ENCODE measurements around the gene BORCS5.

BORCS5 gene

GRCh38 chr12:12436831-12437345 lies 80.0 kb downstream of the BORCS5 start:
- no peak for DNase-seq

DNA sequence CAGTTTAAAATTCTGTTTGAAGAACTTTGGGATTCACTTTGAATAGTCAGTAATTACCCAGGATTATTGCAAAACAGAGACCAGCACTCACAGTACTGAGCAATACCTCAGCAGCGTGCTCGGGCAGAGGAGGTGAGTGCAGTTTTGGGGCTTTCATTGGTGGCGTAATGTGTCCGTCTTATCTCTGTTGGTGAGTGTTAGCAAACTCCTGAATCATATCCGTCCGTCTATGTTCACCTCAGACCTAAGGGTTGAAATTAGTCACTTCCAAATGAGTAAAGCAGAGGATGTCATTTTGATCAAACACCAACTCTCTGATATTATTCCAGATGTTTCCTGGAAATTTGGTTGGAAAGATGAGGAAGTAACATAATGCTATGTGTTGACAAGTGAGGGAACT lies 82.8 kb downstream of the BORCS5 start:
- DNase-seq = no peak

GRCh38 chr12:12440784-12441428 lies 84.0 kb downstream of the BORCS5 start:
- no peak for DNase-seq

DNA sequence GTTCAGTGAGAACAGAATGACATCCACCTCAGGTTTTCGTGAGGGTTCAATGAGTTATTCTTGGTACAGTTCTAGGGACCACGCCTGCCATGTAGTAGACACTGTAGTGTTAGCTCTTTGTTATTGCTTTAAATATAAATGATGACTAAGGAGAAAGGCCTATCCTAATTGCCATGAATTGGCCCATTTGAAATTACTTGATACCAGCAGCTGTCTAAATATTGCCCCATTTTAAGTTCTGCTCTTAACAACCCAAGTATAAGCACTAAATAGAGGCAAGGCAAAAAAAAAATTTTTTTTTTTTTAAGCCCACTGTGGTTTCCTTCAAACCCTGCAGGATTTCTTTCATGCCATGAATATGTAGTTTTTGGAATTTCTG lies 84.5 kb downstream of the BORCS5 start:
- DNase-seq = no peak

DNA sequence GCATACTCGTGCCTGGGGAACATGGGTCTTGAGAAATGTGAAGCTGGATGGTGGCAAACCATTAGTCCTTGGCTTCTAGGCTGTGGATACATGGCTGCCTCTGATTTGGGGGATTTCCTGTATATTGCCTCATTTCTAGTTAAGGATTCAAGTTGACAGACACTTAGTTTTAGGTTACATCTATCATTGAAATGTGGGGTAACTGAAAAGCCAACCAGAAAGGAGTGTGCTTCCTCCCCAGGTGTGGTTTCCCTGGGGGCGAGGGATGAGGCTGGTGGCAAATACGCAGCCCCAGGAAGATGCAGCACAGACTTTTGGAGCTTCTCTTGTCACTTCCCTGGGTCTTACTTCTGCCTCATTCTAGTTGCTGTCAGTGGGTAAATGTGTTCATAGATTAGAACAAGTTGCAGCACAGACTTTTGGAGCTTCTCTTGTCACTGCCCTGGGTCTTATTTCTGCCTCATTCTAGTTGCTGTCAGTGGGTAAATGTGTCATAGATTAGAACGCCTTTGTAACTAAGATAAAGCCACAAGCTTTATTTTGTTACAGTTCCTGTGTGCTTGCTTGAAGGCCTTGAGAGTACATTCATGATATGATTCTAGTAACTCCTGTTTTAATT lies 85.1 kb downstream of the BORCS5 start:
- DNase-seq = no peak

DNA sequence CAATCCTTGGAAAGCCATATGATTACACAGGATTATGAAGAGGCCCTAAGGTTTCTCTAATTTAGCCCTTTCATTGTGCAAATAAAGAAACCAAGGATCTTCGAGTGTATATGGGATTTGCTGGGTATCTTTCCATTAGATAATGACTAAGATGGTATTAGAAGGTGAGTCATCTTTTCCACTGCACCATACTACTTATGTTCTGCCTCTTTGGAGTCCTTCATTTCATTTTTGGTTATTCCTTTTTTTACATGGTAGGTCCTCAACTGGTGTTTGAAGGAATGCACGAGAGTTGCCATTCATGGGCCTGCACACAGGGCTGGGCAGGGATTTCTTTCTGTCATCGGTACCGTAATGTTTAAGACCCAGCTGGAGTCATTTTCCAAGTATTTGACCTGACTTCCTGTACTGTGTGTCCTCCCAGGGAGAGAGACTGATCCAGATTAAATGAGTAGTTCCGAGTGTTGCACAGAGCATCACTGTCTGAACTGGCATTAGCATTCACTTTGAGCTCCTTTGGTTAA lies 85.7 kb downstream of the BORCS5 start:
- DNase-seq = no peak

GRCh38 chr12:12443431-12443878 lies 86.6 kb downstream of the BORCS5 start:
- no peak for DNase-seq

DNA sequence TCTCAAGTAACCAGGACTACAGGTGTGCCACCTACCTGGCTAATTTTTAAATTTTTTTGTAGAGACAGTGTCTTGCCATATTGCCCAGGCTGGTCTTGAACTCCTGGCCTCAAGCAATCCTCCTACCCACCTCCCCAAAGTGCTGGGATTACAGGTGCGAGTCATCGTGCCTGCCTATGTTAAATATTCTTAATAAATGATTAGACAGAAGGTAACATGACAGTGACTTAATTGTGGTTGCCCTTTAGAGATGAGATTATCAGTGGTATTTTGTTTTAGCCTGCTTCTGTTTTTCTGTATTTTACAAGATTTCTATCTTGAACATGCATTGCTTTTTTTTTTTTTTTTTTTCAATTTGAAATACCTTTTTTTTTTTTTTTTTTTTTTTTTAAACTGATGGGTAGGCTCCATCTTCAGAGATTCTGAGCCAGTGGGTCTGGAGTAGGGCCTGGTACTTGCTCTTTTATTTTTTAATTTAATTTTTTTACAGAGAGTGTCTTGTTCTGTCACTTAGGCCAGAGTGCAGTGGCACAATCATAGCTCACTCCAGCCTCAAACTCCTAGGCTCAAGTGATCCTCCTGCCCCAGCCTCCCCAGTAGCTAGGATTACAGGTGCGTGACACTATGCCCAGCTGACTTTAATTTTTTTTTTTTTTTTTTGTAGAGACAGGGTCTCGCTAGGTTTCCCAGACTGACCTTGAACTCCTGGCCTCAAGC lies 88.4 kb downstream of the BORCS5 start:
- DNase-seq = no peak

- DNase-seq = no peak
These were observed 89.0 kb downstream of the BORCS5 start for GRCh38 chr12:12445882-12446181.

DNA sequence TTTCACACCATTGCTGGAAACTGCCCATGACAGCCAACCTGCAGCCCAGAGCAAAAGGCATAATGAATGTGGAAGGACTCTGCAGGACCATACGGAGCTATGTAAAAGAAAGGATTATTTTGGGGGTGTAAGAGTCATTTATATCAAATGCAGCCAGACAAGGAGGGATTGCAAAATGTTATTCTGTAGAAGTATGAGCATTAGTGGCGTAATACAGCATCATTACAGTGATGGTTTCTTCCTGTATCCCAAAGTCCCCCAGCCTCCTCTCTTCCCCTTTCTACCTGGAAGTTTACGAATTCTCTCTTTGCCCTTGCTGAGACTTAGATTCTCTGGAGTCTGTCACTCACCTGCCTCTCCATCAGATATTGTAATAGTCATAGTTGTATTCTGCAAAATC lies 89.9 kb downstream of the BORCS5 start:
- DNase-seq = no peak

- no peak for DNase-seq
These were observed 90.4 kb downstream of the BORCS5 start for GRCh38 chr12:12447236-12447635.

DNA sequence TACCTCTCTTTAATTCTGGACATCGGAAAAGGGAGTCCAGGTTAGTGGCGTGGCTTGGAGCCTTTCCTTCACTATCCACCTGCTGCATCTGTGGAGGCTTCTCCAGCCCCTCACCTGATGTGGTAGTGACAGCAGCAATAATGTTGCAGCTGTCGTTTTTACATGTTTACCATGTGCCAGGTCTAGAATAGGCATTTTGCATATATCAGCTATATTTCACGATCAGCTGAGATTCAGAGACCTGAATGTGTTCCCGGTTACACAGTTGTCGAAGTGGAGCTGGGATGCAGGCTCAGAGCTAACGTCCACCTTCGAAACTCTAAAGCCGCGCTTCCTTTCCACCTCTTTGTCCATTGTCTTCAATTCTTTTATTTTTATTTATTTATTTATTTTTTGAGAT lies 91.0 kb downstream of the BORCS5 start:
- no peak for DNase-seq

GRCh38 chr12:12449533-12450025 lies 92.7 kb downstream of the BORCS5 start:
- no peak for DNase-seq

- no peak for DNase-seq
These were observed 93.2 kb downstream of the BORCS5 start for GRCh38 chr12:12450043-12450471.

GRCh38 chr12:12451098-12451497 lies 94.2 kb downstream of the BORCS5 start:
- no peak for DNase-seq

DNA sequence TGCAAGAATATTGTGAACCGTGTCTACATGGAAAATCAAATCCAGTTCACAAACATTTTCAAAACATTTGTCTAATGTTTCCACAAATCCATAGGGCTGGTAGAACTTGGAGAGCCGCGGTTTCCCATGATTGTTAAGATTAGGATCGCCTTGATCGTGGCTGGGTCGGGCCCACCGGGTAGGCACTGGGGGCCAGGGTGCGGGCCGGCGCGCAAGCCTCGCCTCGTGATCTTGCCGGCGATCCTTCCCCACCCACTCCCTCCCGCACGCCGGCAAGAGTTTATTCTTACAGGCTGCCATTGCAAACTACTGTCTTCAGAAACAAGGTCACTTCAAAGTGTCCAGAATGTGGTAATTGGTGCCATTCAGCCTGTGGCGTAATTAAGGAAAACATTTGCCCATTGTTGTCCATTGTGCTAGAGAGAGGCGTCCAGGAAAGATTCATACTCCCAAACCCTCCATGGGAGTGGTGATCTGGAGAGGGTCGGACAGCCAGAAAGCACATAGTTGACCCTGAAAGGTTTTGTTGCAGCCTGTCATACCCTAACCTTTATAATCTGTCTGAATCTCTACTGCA lies 95.5 kb downstream of the BORCS5 start:
- no peak for DNase-seq

DNA sequence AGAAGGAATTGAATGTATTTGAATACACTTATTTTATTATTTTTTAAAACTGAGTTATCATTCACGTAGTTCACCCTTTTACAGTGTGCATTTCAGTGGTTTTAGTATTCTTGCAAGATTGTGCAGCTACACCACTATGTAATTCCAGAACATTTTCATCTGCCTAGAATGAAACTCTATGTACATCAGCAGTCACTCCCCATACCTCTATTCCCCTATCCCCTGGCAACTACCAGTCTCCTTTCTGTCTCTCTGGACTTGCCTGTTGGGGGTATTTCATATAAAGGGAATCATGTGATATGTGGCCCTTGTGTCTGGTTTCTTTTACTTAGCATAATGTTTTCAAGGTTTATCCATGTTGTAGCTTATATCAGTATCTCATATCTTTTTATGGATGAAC lies 96.8 kb downstream of the BORCS5 start:
- DNase-seq = no peak

DNA sequence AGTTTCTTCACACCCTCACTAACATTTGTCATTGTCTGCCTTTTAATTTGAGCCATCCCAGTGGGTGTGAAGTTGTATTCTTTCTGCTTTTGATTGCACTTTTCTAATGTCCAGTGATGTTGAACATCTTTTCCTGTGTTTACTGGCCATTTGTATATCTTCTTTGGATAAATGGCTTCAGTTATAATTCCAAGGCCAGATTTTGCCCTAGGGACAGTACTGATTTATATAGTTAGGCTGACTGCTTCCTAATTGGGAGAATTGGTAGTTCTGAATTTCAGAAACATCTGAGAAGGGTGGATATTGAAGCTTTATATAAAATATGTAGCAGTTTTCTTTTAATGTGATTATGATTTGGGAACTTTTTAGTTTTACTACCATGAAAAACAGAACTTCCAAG lies 97.4 kb downstream of the BORCS5 start:
- no peak for DNase-seq

- no peak for DNase-seq
These were observed 99.8 kb downstream of the BORCS5 start for GRCh38 chr12:12456637-12457036.

DNA sequence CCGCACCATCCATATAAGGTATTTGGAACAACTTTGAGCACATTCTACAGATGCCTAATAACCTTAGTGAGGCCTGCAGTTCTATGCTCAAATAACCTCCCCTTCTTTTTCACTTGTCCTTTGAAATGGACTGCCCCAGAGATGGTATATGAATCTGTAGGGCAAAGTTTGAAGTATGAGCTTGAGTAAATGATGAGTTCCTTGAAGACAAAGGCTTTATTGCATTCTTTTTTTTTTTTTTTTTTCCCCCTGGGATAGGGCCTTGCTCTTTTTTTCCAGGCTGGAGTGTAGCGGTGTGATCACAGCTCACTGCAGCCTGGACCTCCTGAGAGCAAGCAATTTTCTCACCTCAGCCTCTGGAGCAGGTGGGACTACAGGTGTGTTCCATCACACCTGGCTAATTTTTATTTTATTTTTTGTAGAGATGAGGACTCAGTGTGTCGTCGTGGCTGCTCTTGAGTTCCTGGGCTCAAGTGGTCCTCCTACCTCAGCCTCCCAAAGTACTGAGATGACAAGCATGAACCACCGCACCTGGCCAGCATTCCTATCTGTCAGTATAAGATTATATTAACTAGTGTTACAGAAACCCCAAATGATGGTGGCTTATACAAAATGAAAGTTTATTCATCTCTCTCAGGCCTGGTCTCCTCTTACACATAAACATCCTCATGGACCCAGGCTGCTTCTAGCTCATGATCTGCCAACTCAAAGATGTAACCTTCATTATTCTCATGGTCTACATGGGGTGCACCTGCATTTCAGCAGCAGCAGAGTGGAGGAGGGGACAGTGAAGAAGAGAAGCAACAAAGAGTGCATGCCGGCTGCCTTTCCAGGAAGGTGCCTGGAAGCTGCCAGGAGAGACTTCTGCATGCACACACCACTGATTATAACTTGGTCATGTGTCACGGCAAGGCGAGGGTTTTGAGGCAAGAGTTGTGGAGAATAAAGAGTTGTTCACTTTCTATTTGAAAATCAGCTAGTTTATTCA lies 104.4 kb downstream of the BORCS5 start:
- DNase-seq = no peak

- no peak for DNase-seq
These were observed 105.0 kb downstream of the BORCS5 start for GRCh38 chr12:12461923-12462315.

- DNase-seq = no peak
These were observed 108.6 kb downstream of the BORCS5 start for GRCh38 chr12:12465522-12465921.
